ENCODE measurements around the gene ERI3.

ERI3 gene

GRCh38 chr1:44262816-44263567, 92.1 kb downstream of the ERI3 start:
- no peak overlapping the region for H3K4me3 ChIP-seq
- no peak for DNase-seq (ENCODE audit: low spot score in 2 of 2)
- no peaks in the 10 kb centered on the region for H3K36me3 ChIP-seq (replicated peaks)
- no peaks in the 10 kb centered on the region for H3K9me3 ChIP-seq
- H3K4me1 ChIP-seq = peaks cover 16% of the 10 kb centered on the region
- no peaks in the 10 kb centered on the region for H3K27me3 ChIP-seq (ENCODE audit: low read depth)
- in situ Hi-C loops (cut with MboI; ENCODE audit: low sequenced_read_pairs) = no loop called here

DNA sequence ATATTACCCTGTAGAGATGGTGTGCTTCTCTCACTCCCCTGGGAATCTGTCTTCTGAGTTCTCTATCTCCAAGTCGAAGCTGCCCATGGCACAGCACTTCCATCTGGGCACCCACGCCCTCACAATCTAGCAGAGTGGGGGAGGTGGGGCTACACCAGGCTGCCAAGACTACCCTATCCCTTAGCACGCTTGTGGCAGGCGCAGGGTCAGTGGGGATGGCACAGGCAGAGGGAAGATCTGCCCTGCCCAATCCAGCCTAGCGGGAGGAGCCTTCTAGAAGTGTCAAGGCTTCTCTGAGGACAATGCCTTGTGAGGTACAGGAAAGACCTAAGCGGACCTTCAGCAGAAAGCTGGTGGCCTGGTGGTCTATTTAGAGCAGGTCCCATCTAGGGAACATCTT, 92.6 kb downstream of the ERI3 start:
- Histone ChIP-seq H3K4me1 (peaks cover 16% of the 10 kb centered on the region), H3K27me3 (ENCODE audit: low read depth) (no peaks in the 10 kb centered on the region), H3K4me3 (no peak overlapping the region), H3K36me3 (replicated peaks) (no peaks in the 10 kb centered on the region), H3K9me3 (no peaks in the 10 kb centered on the region)
- DNase-seq (ENCODE audit: low spot score in 2 of 2) = no peak
- in situ Hi-C loops (cut with MboI; ENCODE audit: low sequenced_read_pairs) = no loop called here

GRCh38 chr1:44261962-44262361, 93.1 kb downstream of the ERI3 start:
- H3K27me3 ChIP-seq (ENCODE audit: low read depth) = no peaks in the 10 kb centered on the region
- DNase-seq (ENCODE audit: low spot score in 2 of 2) = no peak
- no peaks in the 10 kb centered on the region for H3K36me3 ChIP-seq (replicated peaks)
- H3K9me3 ChIP-seq = no peaks in the 10 kb centered on the region
- H3K4me1 ChIP-seq = peaks cover 16% of the 10 kb centered on the region
- in situ Hi-C loops (cut with MboI; ENCODE audit: low sequenced_read_pairs) = no loop called here
- H3K4me3 ChIP-seq = no peak overlapping the region

DNA sequence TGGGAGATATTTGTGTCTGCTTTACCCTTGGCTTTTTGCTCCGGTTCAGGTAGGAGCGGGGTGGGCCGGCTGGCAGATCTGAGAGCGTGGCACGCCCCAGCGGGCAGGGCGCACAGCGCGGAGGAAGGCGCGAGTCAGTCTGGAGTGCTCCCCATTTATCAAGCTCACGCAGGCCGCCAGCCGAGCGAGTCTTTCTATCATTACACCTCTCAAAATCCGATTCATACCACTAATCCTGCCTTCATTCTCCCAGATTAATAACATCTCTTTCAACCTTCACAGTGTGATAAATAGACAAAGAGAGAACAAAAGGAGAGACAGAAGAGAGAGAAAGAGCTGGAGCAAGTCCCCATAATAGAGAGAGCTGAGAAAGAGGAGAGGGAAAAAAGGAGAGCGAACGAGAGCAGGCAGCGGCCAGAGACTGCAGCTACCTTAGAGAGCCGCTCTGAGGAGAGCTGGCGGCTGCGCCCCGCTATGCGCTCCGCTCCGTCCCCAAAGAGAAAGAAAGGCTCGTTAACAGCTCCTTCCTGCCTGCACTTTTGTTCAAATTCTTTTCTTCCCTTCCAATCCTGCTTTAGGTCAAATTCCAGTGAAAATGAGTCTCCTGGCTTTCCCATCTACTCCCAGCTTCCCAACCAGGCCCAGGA, 93.8 kb downstream of the ERI3 start:
- in situ Hi-C loops (cut with MboI; ENCODE audit: low sequenced_read_pairs) = no loop called here
- Histone ChIP-seq H3K9me3 (no peaks in the 10 kb centered on the region), H3K4me1 (peaks cover 16% of the 10 kb centered on the region), H3K36me3 (replicated peaks) (no peaks in the 10 kb centered on the region; the same call in 1 of the 2 replicates), H3K4me3 (no peak overlapping the region), H3K27me3 (ENCODE audit: low read depth) (no peaks in the 10 kb centered on the region)
- peak; percentile 51 to 66 for DNase-seq (ENCODE audit: low spot score in 2 of 2)

DNA sequence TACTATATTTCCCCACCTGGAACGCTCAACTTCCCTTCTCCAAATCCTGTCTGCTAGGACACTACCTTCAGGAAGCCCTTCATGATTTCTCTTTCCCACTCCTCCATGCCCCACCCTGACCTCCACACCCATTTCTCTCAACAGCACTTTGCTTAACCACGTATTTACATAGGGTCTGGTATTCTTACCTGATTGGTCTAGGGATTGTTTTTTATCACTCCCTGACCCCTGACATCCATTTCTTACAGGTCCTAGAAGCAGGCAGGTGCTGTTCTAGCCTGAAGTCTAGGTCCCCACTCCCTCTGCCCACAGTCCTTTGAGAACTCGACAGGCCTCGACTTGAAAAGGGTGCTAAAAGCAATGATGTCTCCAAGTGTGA, 94.3 kb downstream of the ERI3 start:
- in situ Hi-C loops (cut with MboI; ENCODE audit: low sequenced_read_pairs) = no loop called here
- DNase-seq (ENCODE audit: low spot score in 2 of 2) = no peak

DNA sequence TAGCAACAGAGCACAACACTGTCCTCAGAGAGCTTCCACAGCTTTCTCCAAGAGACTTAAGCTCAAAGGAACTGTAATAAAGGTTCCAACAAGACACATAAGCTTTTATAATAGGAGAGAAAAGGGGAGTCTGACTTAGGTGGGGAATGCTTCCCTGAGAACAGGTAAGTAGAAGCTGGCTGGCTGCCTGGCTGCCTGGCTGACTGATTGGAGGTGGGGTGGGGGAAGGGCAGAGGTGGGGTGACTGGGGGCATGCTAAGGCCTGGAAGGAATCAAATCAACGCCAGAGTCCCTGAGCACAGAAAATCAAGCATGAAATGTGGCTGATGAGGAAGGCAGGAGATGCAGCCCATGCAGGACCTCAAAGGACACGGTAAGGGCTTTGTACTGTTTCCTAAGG, 96.0 kb downstream of the ERI3 start:
- no peak for DNase-seq (ENCODE audit: low spot score in 2 of 2)
- no peaks in the 10 kb centered on the region for H3K9me3 ChIP-seq
- no peaks in the 10 kb centered on the region for H3K27me3 ChIP-seq (ENCODE audit: low read depth)
- H3K4me3 ChIP-seq = no peak overlapping the region
- no peaks in the 10 kb centered on the region; the same call in 1 of the 2 replicates for H3K36me3 ChIP-seq (replicated peaks)
- H3K4me1 ChIP-seq = peaks cover 18% of the 10 kb centered on the region
- in situ Hi-C loops (cut with MboI; ENCODE audit: low sequenced_read_pairs) = no loop called here

More for the DNA sequence above, 94.3 kb downstream of the ERI3 start:
- Histone ChIP-seq H3K9me3 (no peaks in the 10 kb centered on the region), H3K4me3 (no peak overlapping the region), H3K27me3 (ENCODE audit: low read depth) (no peaks in the 10 kb centered on the region), H3K36me3 (replicated peaks) (no peaks in the 10 kb centered on the region; the same call in 1 of the 2 replicates), H3K4me1 (peaks cover 16% of the 10 kb centered on the region)

DNA sequence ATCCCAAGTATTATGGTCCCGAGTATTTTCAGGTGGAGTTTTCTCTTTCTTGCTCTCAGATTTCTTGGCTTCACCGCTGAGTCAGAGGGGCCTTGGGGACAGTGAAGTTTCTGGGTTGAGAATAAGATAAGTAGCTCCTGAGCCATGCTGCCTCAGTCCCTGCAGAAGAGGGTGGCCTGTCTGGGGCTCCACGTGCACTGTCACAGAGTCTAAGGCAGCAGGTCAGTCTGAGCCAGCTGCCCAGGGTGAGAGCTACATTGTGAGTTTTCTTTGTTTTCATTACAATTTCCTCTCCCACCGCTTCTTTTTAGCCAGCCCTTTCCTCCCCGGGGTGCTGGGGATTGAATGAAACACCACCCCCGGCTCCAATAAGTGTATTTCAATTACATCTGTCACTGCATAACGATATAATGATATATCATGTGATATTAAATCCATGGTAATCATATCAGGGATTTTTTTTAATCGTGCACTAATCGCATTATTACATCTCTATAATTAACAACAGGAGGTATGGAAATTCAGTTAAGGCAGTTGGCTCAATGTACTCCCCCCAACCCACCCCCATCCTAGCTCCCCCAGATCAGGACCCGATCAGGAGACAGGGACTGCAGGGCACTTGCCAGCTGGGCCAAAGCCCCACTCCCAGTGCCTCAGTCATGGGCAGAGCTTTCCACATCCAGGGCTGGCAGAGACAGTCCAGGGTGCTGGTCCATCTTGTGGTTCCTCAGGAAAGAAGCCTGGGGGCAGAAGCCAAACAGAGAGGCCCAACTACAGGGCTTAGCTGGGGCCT, 98.1 kb downstream of the ERI3 start:
- in situ Hi-C loops (cut with MboI; ENCODE audit: low sequenced_read_pairs) = no loop called here
- Histone ChIP-seq H3K36me3 (replicated peaks) (no peaks in the 10 kb centered on the region; the same call in 1 of the 2 replicates), H3K9me3 (no peaks in the 10 kb centered on the region), H3K27me3 (ENCODE audit: low read depth) (no peaks in the 10 kb centered on the region), H3K4me1 (peaks cover 15% of the 10 kb centered on the region), H3K4me3 (no peak overlapping the region)
- DNase-seq (ENCODE audit: low spot score in 2 of 2) = no peak

- in situ Hi-C loops (cut with MboI; ENCODE audit: low sequenced_read_pairs) = no loop called here
These were observed 100.6 kb downstream of the ERI3 start for GRCh38 chr1:44254392-44254910.

DNA sequence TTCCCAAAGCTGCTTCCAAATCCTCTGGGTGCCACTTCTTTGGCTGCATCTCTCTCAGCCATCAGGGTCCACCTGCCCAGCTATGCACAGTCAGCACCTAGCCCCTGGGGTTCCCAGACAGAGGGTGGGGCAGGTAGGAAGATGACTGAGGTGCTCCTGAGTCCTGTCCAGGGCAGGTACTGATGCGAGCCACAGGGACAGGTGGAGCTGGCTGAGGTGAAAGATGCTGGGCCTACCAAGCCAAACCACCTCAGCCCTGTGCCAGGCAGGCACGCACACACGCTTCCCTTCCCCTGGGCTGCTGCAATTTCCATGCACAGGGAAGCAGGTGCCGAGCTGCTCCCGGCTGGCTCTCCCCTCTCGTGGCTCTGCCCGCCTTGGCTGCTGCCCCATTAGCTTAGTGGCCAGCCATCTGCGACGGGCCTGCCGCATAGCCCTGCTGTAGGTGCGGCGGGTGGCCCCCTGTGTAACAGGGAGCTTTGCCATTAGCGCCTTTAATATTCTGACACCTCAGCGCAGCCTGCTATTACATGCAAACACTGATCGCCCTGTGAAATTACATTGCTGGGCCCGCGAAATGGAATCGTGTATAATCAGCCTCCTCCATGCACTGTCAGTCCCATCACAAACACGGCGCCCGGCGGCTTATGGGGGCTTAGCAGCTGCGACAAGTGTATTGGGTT, 102.9 kb downstream of the ERI3 start:
- H3K27me3 ChIP-seq (ENCODE audit: low read depth) = no peaks in the 10 kb centered on the region
- H3K36me3 ChIP-seq (replicated peaks) = no peaks in the 10 kb centered on the region; the same call in 1 of the 2 replicates
- no peak for DNase-seq (ENCODE audit: low spot score in 2 of 2)
- H3K4me1 ChIP-seq = peaks cover 3% of the 10 kb centered on the region; the same call in 1 of the 2 replicates
- H3K4me3 ChIP-seq = no peak overlapping the region
- in situ Hi-C loops (cut with MboI; ENCODE audit: low sequenced_read_pairs) = no loop called here
- H3K9me3 ChIP-seq = no peaks in the 10 kb centered on the region

More at GRCh38 chr1:44254392-44254910, 100.6 kb downstream of the ERI3 start:
- DNase-seq (ENCODE audit: low spot score in 2 of 2) = no peak
- H3K36me3 ChIP-seq (replicated peaks) = no peaks in the 10 kb centered on the region; the same call in 1 of the 2 replicates
- H3K27me3 ChIP-seq (ENCODE audit: low read depth) = no peaks in the 10 kb centered on the region
- H3K4me1 ChIP-seq = peaks cover 3% of the 10 kb centered on the region; the same call in 1 of the 2 replicates
- no peaks in the 10 kb centered on the region for H3K9me3 ChIP-seq
- H3K4me3 ChIP-seq = no peak overlapping the region

DNA sequence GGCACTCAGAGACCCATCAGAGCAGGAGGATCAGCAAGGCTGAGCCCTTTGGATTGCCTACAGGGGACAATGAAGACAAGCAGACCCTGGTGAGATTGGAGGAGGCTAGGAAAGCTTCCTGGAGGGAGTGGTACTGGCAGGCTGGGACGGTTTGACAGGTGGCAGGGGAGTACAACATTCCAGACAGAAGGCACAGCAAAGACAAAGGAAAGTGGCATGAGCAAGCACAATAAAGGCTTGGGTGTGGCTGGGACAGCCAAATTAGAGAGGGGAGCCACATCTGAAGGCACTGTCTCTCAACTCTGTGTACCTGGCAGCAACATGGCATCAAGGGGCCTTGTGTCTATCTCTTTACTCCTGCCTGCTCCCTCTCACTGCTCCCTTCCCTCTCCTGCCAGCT, 103.6 kb downstream of the ERI3 start:
- in situ Hi-C loops (cut with MboI; ENCODE audit: low sequenced_read_pairs) = no loop called here
- no peaks in the 10 kb centered on the region for H3K27me3 ChIP-seq (ENCODE audit: low read depth)
- H3K9me3 ChIP-seq = no peaks in the 10 kb centered on the region
- DNase-seq (ENCODE audit: low spot score in 2 of 2) = no peak
- H3K4me3 ChIP-seq = no peak overlapping the region
- H3K36me3 ChIP-seq (replicated peaks) = no peaks in the 10 kb centered on the region; the same call in 1 of the 2 replicates
- peaks cover 3% of the 10 kb centered on the region; the same call in 1 of the 2 replicates for H3K4me1 ChIP-seq

GRCh38 chr1:44250068-44250781, 104.8 kb downstream of the ERI3 start:
- Histone ChIP-seq H3K9me3 (no peaks in the 10 kb centered on the region), H3K4me1 (peaks cover 3% of the 10 kb centered on the region; the same call in 1 of the 2 replicates), H3K4me3 (no peak overlapping the region), H3K27me3 (ENCODE audit: low read depth) (no peaks in the 10 kb centered on the region), H3K36me3 (replicated peaks) (no peaks in the 10 kb centered on the region)
- in situ Hi-C loops (cut with MboI; ENCODE audit: low sequenced_read_pairs) = no loop called here
- no peak for DNase-seq (ENCODE audit: low spot score in 2 of 2)

GRCh38 chr1:44249543-44249942, 105.5 kb downstream of the ERI3 start:
- H3K27me3 ChIP-seq (ENCODE audit: low read depth) = no peaks in the 10 kb centered on the region
- no peaks in the 10 kb centered on the region for H3K36me3 ChIP-seq (replicated peaks)
- peak in 1 of 2 experiments; percentile 68 for DNase-seq (ENCODE audit: low spot score in 2 of 2)
- H3K4me3 ChIP-seq = no peak overlapping the region
- H3K9me3 ChIP-seq = no peaks in the 10 kb centered on the region
- in situ Hi-C loops (cut with MboI; ENCODE audit: low sequenced_read_pairs) = no loop called here
- no peaks in the 10 kb centered on the region; the same call in 1 of the 2 replicates for H3K4me1 ChIP-seq
